ENCODE results near the gene CLIP4.

- TF ChIP-seq CTCF (IDR thresholded peaks at IDR 0.05) (no peak), REST (IDR thresholded peaks at IDR 0.05; ENCODE audit: low read depth, low read length) (no peak), TAF1 (IDR thresholded peaks at IDR 0.05; ENCODE audit: borderline replicate concordance, low read depth, low read length) (no peak), EP300 (IDR thresholded peaks at IDR 0.05; ENCODE audit: borderline replicate concordance in 1 of 2, low read depth in 1 of 2, low read length in 1 of 2) (no peak), SIN3A (IDR thresholded peaks at IDR 0.05; ENCODE audit: borderline replicate concordance, low read depth, low read length) (no peak), RCOR1 (IDR thresholded peaks at IDR 0.05; ENCODE audit: low read length) (no peak), USF1 (IDR thresholded peaks at IDR 0.05; ENCODE audit: borderline replicate concordance, low read depth) (no peak), FOSL2 (IDR thresholded peaks at IDR 0.05; ENCODE audit: borderline replicate concordance, low read depth) (no peak), RAD21 (IDR thresholded peaks at IDR 0.05; ENCODE audit: low read length) (no peak), NRF1 (IDR thresholded peaks at IDR 0.05; ENCODE audit: low read depth, low read length) (no peak), EZH2phosphoT487 (IDR thresholded peaks at IDR 0.05; ENCODE audit: borderline replicate concordance, low read depth) (no peak), TEAD4 (IDR thresholded peaks at IDR 0.05; ENCODE audit: borderline replicate concordance, insufficient read depth) (no peak), SMC3 (IDR thresholded peaks at IDR 0.05; ENCODE audit: low read depth, low read length) (no peak)
Measured at GRCh38 chr2:29216609-29216909, 101.3 kb downstream of the CLIP4 start.

Measured in SK-N-SH (cell line).